Neuron (in vitro differentiated cells): Measurements from ENCODE around the gene IL16.

Source experiments
- H2AFZ ChIP-seq: one replicate; pipeline ENCODE4 v1.6.1; 2013; ENCODE audit warnings: low read depth, mild to moderate bottlenecking, inconsistent platforms, low read length, moderate library complexity
- H3K27me3 ChIP-seq: one replicate; pipeline ENCODE4 v1.6.1; 2013; ENCODE audit warnings: low read length; ENCODE audit not compliant: insufficient read depth
- H3K36me3 ChIP-seq: one replicate; pipeline ENCODE4 v1.6.1; 2013; ENCODE audit warnings: low read length; ENCODE audit not compliant: insufficient read depth
- H3K4me1 ChIP-seq: one replicate; pipeline ENCODE4 v1.6.1; 2013; ENCODE audit warnings: low read length; ENCODE audit not compliant: insufficient read depth
- H3K4me3 ChIP-seq: 2 replicates; pipeline ENCODE4 v1.5.1; 2013; ENCODE audit warnings: mild to moderate bottlenecking, low read length, moderate library complexity
- H3K9me3 ChIP-seq: one replicate; pipeline ENCODE4 v1.6.1; 2013; ENCODE audit warnings: low read length

The IL16 gene

GRCh38 chr15:81293728-81294515, 97.2 kb downstream of the IL16 start:
- Histone ChIP-seq H3K27me3 (peaks cover 11% of the 10 kb centered on the region), H3K36me3 (no peaks in the 10 kb centered on the region), H3K4me3 (no peak overlapping the region), H2AFZ (no peak overlapping the region), H3K4me1 (no peaks in the 10 kb centered on the region), H3K9me3 (no peaks in the 10 kb centered on the region)

GRCh38 chr15:81294516-81294880, 97.8 kb downstream of the IL16 start:
- no peaks in the 10 kb centered on the region for H3K36me3 ChIP-seq
- H3K4me3 ChIP-seq = no peak overlapping the region
- no peaks in the 10 kb centered on the region for H3K9me3 ChIP-seq
- H3K27me3 ChIP-seq = peaks cover 14% of the 10 kb centered on the region
- H2AFZ ChIP-seq = no peak overlapping the region
- no peaks in the 10 kb centered on the region for H3K4me1 ChIP-seq

- no peak overlapping the region for H3K4me3 ChIP-seq
- no peaks in the 10 kb centered on the region for H3K36me3 ChIP-seq
- H3K4me1 ChIP-seq = no peaks in the 10 kb centered on the region
- peaks cover 16% of the 10 kb centered on the region for H3K27me3 ChIP-seq
- H2AFZ ChIP-seq = no peak overlapping the region
- no peaks in the 10 kb centered on the region for H3K9me3 ChIP-seq
These were observed 98.9 kb downstream of the IL16 start for GRCh38 chr15:81295486-81296121.

GRCh38 chr15:81296186-81296585, 99.5 kb downstream of the IL16 start:
- H3K4me3 ChIP-seq = no peak overlapping the region
- H3K4me1 ChIP-seq = no peaks in the 10 kb centered on the region
- no peaks in the 10 kb centered on the region for H3K36me3 ChIP-seq
- H2AFZ ChIP-seq = no peak overlapping the region
- no peaks in the 10 kb centered on the region for H3K9me3 ChIP-seq
- H3K27me3 ChIP-seq = peaks cover 19% of the 10 kb centered on the region

- no peaks in the 10 kb centered on the region for H3K36me3 ChIP-seq
- no peak overlapping the region for H2AFZ ChIP-seq
- H3K27me3 ChIP-seq = peaks cover 17% of the 10 kb centered on the region
- H3K4me3 ChIP-seq = no peak overlapping the region
- H3K4me1 ChIP-seq = no peaks in the 10 kb centered on the region
- H3K9me3 ChIP-seq = no peaks in the 10 kb centered on the region
These were observed 100.0 kb downstream of the IL16 start for GRCh38 chr15:81296673-81297072.

GRCh38 chr15:81297147-81297572, 100.5 kb downstream of the IL16 start:
- Histone ChIP-seq H3K9me3 (no peaks in the 10 kb centered on the region), H3K4me1 (no peaks in the 10 kb centered on the region), H3K27me3 (peaks cover 14% of the 10 kb centered on the region), H3K4me3 (no peak overlapping the region), H3K36me3 (no peaks in the 10 kb centered on the region), H2AFZ (no peak overlapping the region)

- Histone ChIP-seq H2AFZ (no peak overlapping the region), H3K36me3 (no peaks in the 10 kb centered on the region), H3K4me1 (no peaks in the 10 kb centered on the region), H3K27me3 (peaks cover 14% of the 10 kb centered on the region), H3K4me3 (no peak overlapping the region), H3K9me3 (no peaks in the 10 kb centered on the region)
These were observed 101.2 kb downstream of the IL16 start for GRCh38 chr15:81297603-81298575.

GRCh38 chr15:81298611-81299010, 101.9 kb downstream of the IL16 start:
- no peak overlapping the region for H3K4me3 ChIP-seq
- H3K9me3 ChIP-seq = no peaks in the 10 kb centered on the region
- H3K36me3 ChIP-seq = no peaks in the 10 kb centered on the region
- H3K27me3 ChIP-seq = peaks cover 14% of the 10 kb centered on the region
- H2AFZ ChIP-seq = no peak overlapping the region
- H3K4me1 ChIP-seq = peaks cover 3% of the 10 kb centered on the region

GRCh38 chr15:81299156-81299555, 102.5 kb downstream of the IL16 start:
- H3K4me1 ChIP-seq = peaks cover 7% of the 10 kb centered on the region

GRCh38 chr15:81299630-81300273, 103.1 kb downstream of the IL16 start:
- Histone ChIP-seq H3K27me3 (peaks cover 14% of the 10 kb centered on the region), H3K4me3 (no peak overlapping the region), H3K9me3 (no peaks in the 10 kb centered on the region), H3K4me1 (peaks cover 9% of the 10 kb centered on the region), H3K36me3 (no peaks in the 10 kb centered on the region), H2AFZ (no peak overlapping the region)

More at GRCh38 chr15:81299156-81299555, 102.5 kb downstream of the IL16 start:
- H3K9me3 ChIP-seq = no peaks in the 10 kb centered on the region
- H2AFZ ChIP-seq = no peak overlapping the region
- H3K36me3 ChIP-seq = no peaks in the 10 kb centered on the region
- H3K4me3 ChIP-seq = no peak overlapping the region
- H3K27me3 ChIP-seq = peaks cover 14% of the 10 kb centered on the region

GRCh38 chr15:81301385-81301784, 104.7 kb downstream of the IL16 start:
- no peak overlapping the region for H2AFZ ChIP-seq
- no peaks in the 10 kb centered on the region for H3K36me3 ChIP-seq
- H3K9me3 ChIP-seq = no peaks in the 10 kb centered on the region
- H3K4me1 ChIP-seq = peaks cover 9% of the 10 kb centered on the region
- H3K27me3 ChIP-seq = peaks cover 14% of the 10 kb centered on the region
- H3K4me3 ChIP-seq = no peak overlapping the region

- Histone ChIP-seq H3K9me3 (no peaks in the 10 kb centered on the region), H3K4me1 (peaks cover 9% of the 10 kb centered on the region), H3K4me3 (no peak overlapping the region), H2AFZ (no peak overlapping the region), H3K27me3 (peaks cover 14% of the 10 kb centered on the region), H3K36me3 (no peaks in the 10 kb centered on the region)
These were observed 105.2 kb downstream of the IL16 start for GRCh38 chr15:81301815-81302399.
